Measurements from ENCODE around the gene ISOC1. TPM values are rescaled to one million over a fixed set of nuclear protein-coding genes. Genes with fewer than 3 reads are reported as not detected.
A peak's percentile ranks its signal among the peaks of the same experiment; 100 is the strongest.

Gene ISOC1
- total and polyA plus RNA-seq, 5 donors, result 62.9 to 121 (median 90.8) TPM

- ATAC-seq (no peak), DNase-seq (no peak)
- Histone ChIP-seq H3K27ac (ENCODE audit: low read length) (no peak overlapping the region), H3K4me1 (ENCODE audit: control insufficient read depth, insufficient read depth, low read length) (peaks cover 3% of the 10 kb centered on the region), H3K9me3 (ENCODE audit: control insufficient read depth, low read length) (no peaks in the 10 kb centered on the region), H3K4me3 (ENCODE audit: low read length) (no peak overlapping the region), H3K27me3 (ENCODE audit: control insufficient read depth, insufficient read depth) (no peaks in the 10 kb centered on the region)
- intact Hi-C loops (cut with DNase I), result no loop called here
These were observed 26.8 kb upstream of the ISOC1 start for GRCh38 chr5:129067745-129068144.

- Histone ChIP-seq H3K27ac (ENCODE audit: low read length) (no peak overlapping the region), H3K27me3 (ENCODE audit: control insufficient read depth, insufficient read depth) (no peaks in the 10 kb centered on the region), H3K4me1 (ENCODE audit: control insufficient read depth, insufficient read depth, low read length) (no peaks in the 10 kb centered on the region), H3K4me3 (ENCODE audit: low read length) (no peak overlapping the region), H3K9me3 (ENCODE audit: control insufficient read depth, low read length) (no peaks in the 10 kb centered on the region)
- DNase-seq (no peak), ATAC-seq (no peak)
- WGBS, result 90% methylated on average over 2 of the region's 2 CpGs
- intact Hi-C loops (cut with DNase I), result no loop called here
These were observed 25.3 kb upstream of the ISOC1 start for GRCh38 chr5:129069292-129069691.

- DNase-seq, result no peak
These were observed 21.4 kb upstream of the ISOC1 start for GRCh38 chr5:129073111-129073510.

GRCh38 chr5:129074903-129075302 lies 19.6 kb upstream of the ISOC1 start:
- intact Hi-C loops (cut with DNase I), result no loop called here
- 76% methylated on average over 4 of the region's 4 CpGs for WGBS
- DNase-seq (no peak), ATAC-seq (no peak)
- no peaks in the 10 kb centered on the region for H3K27me3 ChIP-seq (ENCODE audit: control insufficient read depth, insufficient read depth)
- no peak overlapping the region for H3K4me3 ChIP-seq (ENCODE audit: low read length)
- no peaks in the 10 kb centered on the region for H3K4me1 ChIP-seq (ENCODE audit: control insufficient read depth, insufficient read depth, low read length)
- H3K9me3 ChIP-seq (ENCODE audit: control insufficient read depth, low read length), result no peaks in the 10 kb centered on the region
- no peak overlapping the region for H3K27ac ChIP-seq (ENCODE audit: low read length)

More at GRCh38 chr5:129073111-129073510, 21.4 kb upstream of the ISOC1 start:
- 45% methylated on average over 3 of the region's 3 CpGs for WGBS
- intact Hi-C loops (cut with DNase I), result no loop called here
- no peaks in the 10 kb centered on the region for H3K4me1 ChIP-seq (ENCODE audit: control insufficient read depth, insufficient read depth, low read length)
- no peak for ATAC-seq
- H3K27me3 ChIP-seq (ENCODE audit: control insufficient read depth, insufficient read depth), result no peaks in the 10 kb centered on the region
- H3K27ac ChIP-seq (ENCODE audit: low read length), result no peak overlapping the region
- H3K9me3 ChIP-seq (ENCODE audit: control insufficient read depth, low read length), result no peaks in the 10 kb centered on the region
- H3K4me3 ChIP-seq (ENCODE audit: low read length), result no peak overlapping the region

GRCh38 chr5:129077433-129078075 lies 17.0 kb upstream of the ISOC1 start:
- Histone ChIP-seq H3K4me3 (ENCODE audit: low read length) (no peak overlapping the region), H3K27ac (ENCODE audit: low read length) (no peak overlapping the region), H3K9me3 (ENCODE audit: control insufficient read depth, low read length) (no peaks in the 10 kb centered on the region), H3K4me1 (ENCODE audit: control insufficient read depth, insufficient read depth, low read length) (peaks cover 2% of the 10 kb centered on the region), H3K27me3 (ENCODE audit: control insufficient read depth, insufficient read depth) (no peaks in the 10 kb centered on the region)
- no peak for DNase-seq
- 53% methylated on average over 3 of the region's 3 CpGs for WGBS
- no peak for ATAC-seq
- intact Hi-C loops (cut with DNase I), result no loop called here

- ATAC-seq (peak in 1 of 2 donors; percentile 64), DNase-seq (no peak)
- Histone ChIP-seq H3K9me3 (ENCODE audit: control insufficient read depth, low read length) (no peaks in the 10 kb centered on the region), H3K4me3 (ENCODE audit: low read length) (no peak overlapping the region), H3K27me3 (ENCODE audit: control insufficient read depth, insufficient read depth) (no peaks in the 10 kb centered on the region), H3K27ac (ENCODE audit: low read length) (no peak overlapping the region), H3K4me1 (ENCODE audit: control insufficient read depth, insufficient read depth, low read length) (peaks cover 2% of the 10 kb centered on the region)
- 31% methylated on average over 1 of the region's 1 CpG for WGBS
- intact Hi-C loops (cut with DNase I), result no loop called here
These were observed 16.3 kb upstream of the ISOC1 start for GRCh38 chr5:129078247-129078646.

- Histone ChIP-seq H3K9me3 (ENCODE audit: control insufficient read depth, low read length) (no peaks in the 10 kb centered on the region), H3K27me3 (ENCODE audit: control insufficient read depth, insufficient read depth) (no peaks in the 10 kb centered on the region), H3K4me3 (ENCODE audit: low read length) (no peak overlapping the region), H3K4me1 (ENCODE audit: control insufficient read depth, insufficient read depth, low read length) (peaks cover 2% of the 10 kb centered on the region), H3K27ac (ENCODE audit: low read length) (no peak overlapping the region)
- intact Hi-C loops (cut with DNase I), result no loop called here
- ATAC-seq (no peak), DNase-seq (no peak)
- WGBS, result 38% methylated on average over 3 of the region's 3 CpGs
These were observed 15.9 kb upstream of the ISOC1 start for GRCh38 chr5:129078660-129079059.

GRCh38 chr5:129079496-129079895 lies 15.1 kb upstream of the ISOC1 start:
- Histone ChIP-seq H3K27ac (ENCODE audit: low read length) (no peak overlapping the region), H3K4me3 (ENCODE audit: low read length) (no peak overlapping the region), H3K4me1 (ENCODE audit: control insufficient read depth, insufficient read depth, low read length) (peaks cover 2% of the 10 kb centered on the region), H3K9me3 (ENCODE audit: control insufficient read depth, low read length) (no peaks in the 10 kb centered on the region), H3K27me3 (ENCODE audit: control insufficient read depth, insufficient read depth) (no peaks in the 10 kb centered on the region)
- no peak for ATAC-seq
- no peak for DNase-seq
- intact Hi-C loops (cut with DNase I), result no loop called here

GRCh38 chr5:129080766-129081165 lies 13.8 kb upstream of the ISOC1 start:
- no peaks in the 10 kb centered on the region for H3K27me3 ChIP-seq (ENCODE audit: control insufficient read depth, insufficient read depth)
- DNase-seq, result no peak
- no peak overlapping the region for H3K27ac ChIP-seq (ENCODE audit: low read length)
- peaks cover 2% of the 10 kb centered on the region for H3K4me1 ChIP-seq (ENCODE audit: control insufficient read depth, insufficient read depth, low read length)
- no peak for ATAC-seq
- 66% methylated on average over 7 of the region's 7 CpGs for WGBS
- intact Hi-C loops (cut with DNase I), result no loop called here
- H3K9me3 ChIP-seq (ENCODE audit: control insufficient read depth, low read length), result no peaks in the 10 kb centered on the region
- H3K4me3 ChIP-seq (ENCODE audit: low read length), result no peak overlapping the region

- Histone ChIP-seq H3K27ac (ENCODE audit: low read length) (no peak overlapping the region), H3K27me3 (ENCODE audit: control insufficient read depth, insufficient read depth) (no peaks in the 10 kb centered on the region), H3K4me3 (ENCODE audit: low read length) (no peak overlapping the region), H3K4me1 (ENCODE audit: control insufficient read depth, insufficient read depth, low read length) (peaks cover 2% of the 10 kb centered on the region), H3K9me3 (ENCODE audit: control insufficient read depth, low read length) (no peaks in the 10 kb centered on the region)
- intact Hi-C loops (cut with DNase I), result no loop called here
- ATAC-seq (no peak), DNase-seq (no peak)
- WGBS, result 70% methylated on average over 6 of the region's 6 CpGs
These were observed 12.1 kb upstream of the ISOC1 start for GRCh38 chr5:129082225-129083136.

Data from right cardiac atrium (tissue), 5 donors.